ENCODE measurements around the gene ZFP1. TPM values are rescaled to one million over a fixed set of nuclear protein-coding genes. Genes with fewer than 3 reads are reported as not detected.

ZFP1 gene
- total RNA-seq, 1 donor = 7.0 TPM

Other genes with a start within 250 kb of the ZFP1 start
- gene WDR59, start 163.4 kb upstream of the ZFP1 start, total RNA-seq = 44.2 TPM
- gene ZNRF1, start 149.5 kb upstream of the ZFP1 start, total RNA-seq = 89.4 TPM
- gene LDHD, start 31.7 kb upstream of the ZFP1 start, total RNA-seq = 1.3 TPM
- gene CTRB2, start 58.6 kb downstream of the ZFP1 start, total RNA-seq = not detected
- gene CTRB1, start 70.5 kb downstream of the ZFP1 start, total RNA-seq = not detected
- gene BCAR1, start 103.1 kb downstream of the ZFP1 start, total RNA-seq = under 0.01 TPM

All from hematopoietic multipotent progenitor cell (in vitro differentiated cells).